IgD-negative memory B cell (primary cell): ENCODE measurements around the gene TCN1. TPM values are rescaled to one million over a fixed set of nuclear protein-coding genes. Genes with fewer than 3 reads are reported as not detected.
"Not testable (repeated sequence)": the region's sequence is repeated elsewhere in the genome, so short reads cannot be mapped to it uniquely, and the experiment has no call there.

Experiments used
- H3K27ac Mint-ChIP-seq, 3 donors: one replicate each; pipeline ENCODE4 v1.8.0; 2020 to 2022; ENCODE audit warnings: mild to moderate bottlenecking in 3 of 3, mixed read lengths in 3 of 3, moderate library complexity in 1 of 3
- H3K27me3 Mint-ChIP-seq: one replicate; pipeline ENCODE4 v1.8.0; 2021; ENCODE audit warnings: mixed read lengths
- H3K36me3 Mint-ChIP-seq: one replicate; pipeline ENCODE4 v1.8.0; 2020; ENCODE audit warnings: mild to moderate bottlenecking, mixed read lengths
- H3K4me1 Mint-ChIP-seq, 3 donors: one replicate each; pipeline ENCODE4 v1.8.0; 2020 to 2022; ENCODE audit warnings: mixed read lengths in 3 of 3, mild to moderate bottlenecking in 1 of 3
- H3K4me3 Mint-ChIP-seq, 4 donors: one replicate each; pipeline ENCODE4 v1.8.0; 2020 to 2022; ENCODE audit warnings: mild to moderate bottlenecking in 4 of 4, mixed read lengths in 4 of 4, moderate library complexity in 3 of 4
- H3K9me3 Mint-ChIP-seq, 3 donors: one replicate each; pipeline ENCODE4 v1.8.0; 2020 to 2021; ENCODE audit warnings: mixed read lengths in 3 of 3, mild to moderate bottlenecking in 1 of 3
- polyA plus RNA-seq: library from polyadenylated mRNA; unstranded; fragments of 300-500 nt; fragmentation: Illumina TruSeq; gene quantifications from one replicate; pipeline ENCODE4 v1.2.3, GENCODE V29; 2021

TCN1 gene
- polyA plus RNA-seq, 1 donor from 2014 or later, result not detected

DNA sequence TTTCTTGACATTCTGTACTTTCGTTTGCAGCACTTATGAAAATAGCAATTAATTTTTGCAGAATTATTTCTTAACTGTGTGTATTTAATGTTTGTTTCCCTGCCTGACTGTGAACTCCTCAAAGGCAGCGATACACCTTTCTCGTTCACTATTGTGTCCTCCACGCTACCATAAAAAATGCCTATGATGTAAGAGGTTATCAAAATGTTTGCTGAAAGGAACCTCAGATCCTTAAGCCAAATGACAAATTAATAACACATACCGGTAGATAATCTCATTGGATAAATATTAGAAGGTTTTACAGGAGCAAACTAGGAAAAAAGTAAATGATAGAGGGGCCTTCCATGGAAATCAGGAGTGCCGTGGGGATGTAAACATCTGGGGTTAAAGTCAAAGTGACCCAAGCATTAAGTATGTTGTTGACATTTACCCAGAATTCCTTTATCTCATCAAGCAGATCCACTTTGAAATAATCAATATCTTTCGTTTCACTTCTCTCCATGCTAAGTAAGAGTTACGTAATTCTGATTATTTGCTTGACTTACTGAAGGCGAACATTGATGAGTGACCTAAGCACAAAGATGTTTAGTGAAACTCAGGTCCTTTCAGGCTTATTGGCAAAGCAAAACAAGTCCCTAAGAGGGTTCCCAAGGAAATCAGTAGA lies 9.7 kb upstream of the TCN1 start:
- Mint-ChIP-seq H3K4me1 (no peaks in the 10 kb centered on the region), H3K27me3 (peaks cover 5% of the 10 kb centered on the region), H3K36me3 (no peaks in the 10 kb centered on the region), H3K27ac (no peak overlapping the region), H3K9me3 (peaks cover 0 to 2% (median 0%) of the 10 kb centered on the region in 3 donors), H3K4me3 (no peak overlapping the region)

DNA sequence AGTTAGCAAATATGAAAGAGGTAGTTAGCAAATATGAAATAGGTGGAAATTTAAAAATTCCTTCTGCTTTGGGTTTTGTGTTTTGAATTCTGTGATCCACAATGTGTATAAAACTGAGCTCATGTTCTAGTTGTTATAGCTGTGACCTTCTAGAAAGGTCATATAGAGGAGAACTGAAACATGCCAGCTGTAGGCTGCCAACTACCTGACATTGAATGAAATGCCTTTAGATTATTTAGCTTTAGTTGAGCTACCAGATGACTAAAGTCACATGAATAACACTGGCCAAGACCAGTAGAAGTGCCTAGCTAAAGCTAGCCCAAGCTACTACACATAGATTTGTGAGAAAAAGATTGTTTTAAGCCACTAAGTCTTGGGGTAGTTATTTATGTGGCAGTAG lies 5.8 kb upstream of the TCN1 start:
- no peaks in the 10 kb centered on the region for H3K36me3 Mint-ChIP-seq
- H3K27ac Mint-ChIP-seq, result peak overlapping the region in 1 of 3 donors; percentile 40
- no peak overlapping the region for H3K4me3 Mint-ChIP-seq
- peaks cover 2 to 10% (median 2%) of the 10 kb centered on the region in 3 donors for H3K9me3 Mint-ChIP-seq
- H3K4me1 Mint-ChIP-seq, result no peaks in the 10 kb centered on the region
- peaks cover 3% of the 10 kb centered on the region for H3K27me3 Mint-ChIP-seq

DNA sequence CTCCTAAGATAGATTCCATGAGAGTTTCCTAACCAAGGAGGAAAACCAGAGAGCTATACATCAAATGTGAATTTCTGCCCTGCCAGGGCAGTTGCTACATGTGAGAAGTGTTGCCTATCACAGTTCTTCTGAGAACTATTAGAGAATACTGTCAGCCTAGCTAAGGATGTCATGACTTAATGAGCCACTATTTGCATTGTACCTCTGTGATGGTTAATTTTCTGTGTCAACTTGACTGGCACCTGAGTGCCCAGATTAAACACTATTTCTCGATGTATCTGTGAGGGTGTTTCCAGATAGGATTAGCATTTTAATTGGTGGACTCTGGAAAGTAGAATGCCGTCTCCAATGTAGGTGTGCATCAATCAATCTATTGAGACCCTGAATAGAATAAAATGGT lies 1.7 kb upstream of the TCN1 start:
- Mint-ChIP-seq H3K36me3 (no peaks in the 10 kb centered on the region), H3K27me3 (peaks cover 8% of the 10 kb centered on the region), H3K27ac (no peak overlapping the region), H3K4me1 (no peaks in the 10 kb centered on the region), H3K4me3 (no peak overlapping the region), H3K9me3 (peaks cover 2 to 10% (median 2%) of the 10 kb centered on the region in 3 donors)

DNA sequence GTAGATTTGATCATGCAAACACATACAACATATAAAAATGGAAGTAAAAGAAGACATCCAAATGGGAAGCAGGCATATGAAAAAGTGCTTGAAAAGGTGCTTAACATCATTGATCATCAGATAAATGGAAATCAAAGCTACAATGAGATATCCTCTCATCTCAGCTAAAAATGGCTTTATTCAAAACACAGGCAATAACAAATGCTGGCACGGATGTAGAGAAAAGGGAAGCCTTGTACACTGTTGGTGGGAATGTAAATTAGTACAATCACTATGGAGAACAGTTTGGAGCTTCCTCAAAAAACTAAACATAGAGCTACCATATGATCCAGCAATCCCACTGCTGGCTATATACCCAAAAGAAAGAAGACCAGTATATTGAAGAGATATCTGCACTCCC lies 549 bp upstream of the TCN1 start:
- Mint-ChIP-seq H3K4me1 (no peaks in the 10 kb centered on the region), H3K27ac (no peak overlapping the region), H3K27me3 (peaks cover 8% of the 10 kb centered on the region), H3K4me3 (no peak overlapping the region), H3K36me3 (no peaks in the 10 kb centered on the region), H3K9me3 (peaks cover 2 to 10% (median 2%) of the 10 kb centered on the region in 3 donors)

DNA sequence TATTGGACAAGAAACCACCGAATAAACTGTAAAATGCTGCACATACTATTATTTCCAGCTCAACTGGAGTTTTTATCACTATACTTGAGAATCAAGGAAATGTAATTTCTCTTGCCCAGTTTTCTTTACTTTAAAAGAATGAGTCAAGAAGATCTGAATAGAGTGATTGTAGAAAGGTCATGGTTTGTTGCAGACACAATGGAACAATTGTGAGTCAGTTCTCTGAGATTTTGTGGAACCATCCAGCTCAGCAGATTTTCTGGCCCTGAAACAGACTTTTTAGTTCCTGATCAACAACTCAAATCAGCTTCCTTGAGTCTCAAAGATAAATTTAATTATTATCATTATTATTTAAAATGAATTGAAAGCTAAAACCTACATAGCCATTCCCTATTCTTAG lies 1.3 kb downstream of the TCN1 start:
- no peak overlapping the region for H3K4me3 Mint-ChIP-seq
- no peaks in the 10 kb centered on the region for H3K36me3 Mint-ChIP-seq
- H3K27ac Mint-ChIP-seq, result no peak overlapping the region
- H3K27me3 Mint-ChIP-seq, result peaks cover 8% of the 10 kb centered on the region
- H3K9me3 Mint-ChIP-seq, result peaks cover 0 to 4% (median 0%) of the 10 kb centered on the region in 3 donors
- H3K4me1 Mint-ChIP-seq, result no peaks in the 10 kb centered on the region

DNA sequence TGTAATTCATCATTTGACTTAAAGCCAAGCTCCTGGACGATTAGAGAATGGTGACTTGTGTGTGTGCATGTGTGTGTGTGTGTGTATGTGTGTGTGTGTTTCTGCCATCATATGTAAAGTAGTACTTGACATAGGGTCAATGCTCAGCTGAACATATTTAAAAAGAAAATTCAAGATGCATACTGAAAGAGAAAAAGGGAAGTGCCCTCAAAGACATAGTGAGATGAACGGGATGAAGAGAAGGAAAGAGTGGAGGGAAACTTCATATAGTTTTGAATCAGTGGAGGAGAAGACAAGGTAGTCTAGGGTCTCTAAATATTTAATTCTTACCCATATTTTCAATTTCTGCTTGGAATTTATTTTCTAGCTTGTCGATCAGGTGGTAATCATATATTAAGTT lies 4.0 kb downstream of the TCN1 start:
- peaks cover 0 to 3% (median 0%) of the 10 kb centered on the region in 3 donors for H3K9me3 Mint-ChIP-seq
- H3K4me3 Mint-ChIP-seq, result no peak overlapping the region
- H3K4me1 Mint-ChIP-seq, result no peaks in the 10 kb centered on the region
- H3K36me3 Mint-ChIP-seq, result no peaks in the 10 kb centered on the region
- no peak overlapping the region for H3K27ac Mint-ChIP-seq
- peaks cover 11% of the 10 kb centered on the region for H3K27me3 Mint-ChIP-seq

DNA sequence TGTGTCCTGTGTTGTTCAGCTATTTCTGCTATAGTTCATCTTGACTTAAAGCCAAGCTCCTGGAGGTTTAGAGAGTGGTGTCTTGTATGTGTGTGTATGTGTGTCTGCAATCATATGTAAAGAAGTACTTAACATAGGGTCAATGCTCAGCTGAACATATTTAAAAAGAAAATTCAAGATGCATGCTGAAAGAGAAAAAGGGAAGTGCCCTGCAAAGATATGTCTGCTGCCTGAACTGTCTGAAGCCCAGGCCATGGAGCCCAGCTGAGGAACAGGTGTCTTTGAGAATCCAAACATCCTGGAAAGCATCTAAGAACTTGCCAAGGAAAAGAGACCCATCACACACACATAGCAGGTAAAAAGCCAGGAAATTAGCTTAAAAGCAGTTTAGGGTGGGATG lies 6.6 kb downstream of the TCN1 start:
- Mint-ChIP-seq H3K4me1 (no peaks in the 10 kb centered on the region), H3K36me3 (peaks cover 2% of the 10 kb centered on the region), H3K27ac (no peak overlapping the region), H3K9me3 (no peaks in the 10 kb centered on the region), H3K27me3 (peaks cover 5% of the 10 kb centered on the region), H3K4me3 (no peak overlapping the region)

DNA sequence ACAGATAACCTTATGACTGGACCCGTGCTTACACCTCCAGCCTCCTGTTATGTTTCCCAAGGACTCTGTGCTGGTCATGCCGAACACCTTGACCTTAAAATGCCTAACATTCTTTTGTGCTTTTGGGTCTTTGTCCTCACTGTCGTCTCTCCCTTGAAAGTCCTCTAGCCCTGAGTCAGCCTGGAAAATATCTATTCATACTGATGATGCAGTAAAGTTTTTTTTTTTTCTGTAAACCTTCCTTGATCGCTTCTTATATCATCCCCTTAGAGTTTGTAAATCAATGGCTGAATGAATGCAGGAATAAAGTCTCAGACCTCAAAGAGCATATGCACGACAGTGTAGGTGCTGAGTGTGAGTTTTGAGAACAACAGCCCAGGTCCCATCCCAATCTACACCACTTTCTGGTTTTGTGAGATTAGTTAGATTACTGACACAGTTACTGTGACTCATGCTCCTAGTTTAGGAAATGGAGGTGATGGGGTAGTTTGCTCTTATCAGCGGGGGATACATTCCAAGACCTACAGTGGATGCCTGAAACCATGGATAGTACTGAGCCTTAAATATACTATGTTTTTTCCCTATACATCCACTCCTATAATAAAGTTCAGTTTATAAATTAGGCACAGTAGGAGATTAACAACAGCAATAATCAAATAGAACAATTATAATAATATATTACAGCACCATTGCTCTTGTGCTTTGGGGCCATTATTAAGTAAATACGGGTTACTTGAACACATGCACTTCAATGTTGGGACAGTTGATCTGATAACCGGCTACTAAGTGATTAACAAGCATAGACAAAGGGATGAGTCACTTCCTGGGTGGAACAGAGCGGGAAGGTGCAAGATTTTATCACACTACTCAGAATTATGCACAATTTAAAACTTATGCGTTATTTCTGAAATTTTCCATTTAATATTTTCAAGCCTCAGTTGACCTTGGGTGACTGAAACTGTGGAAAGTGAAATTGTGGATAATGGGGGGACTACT lies 8.6 kb downstream of the TCN1 start:
- no peak overlapping the region for H3K27ac Mint-ChIP-seq
- H3K27me3 Mint-ChIP-seq, result peaks cover 7% of the 10 kb centered on the region
- H3K4me3 Mint-ChIP-seq, result no peak overlapping the region
- H3K36me3 Mint-ChIP-seq, result peaks cover 2% of the 10 kb centered on the region
- H3K4me1 Mint-ChIP-seq, result no peaks in the 10 kb centered on the region
- no peaks in the 10 kb centered on the region for H3K9me3 Mint-ChIP-seq

DNA sequence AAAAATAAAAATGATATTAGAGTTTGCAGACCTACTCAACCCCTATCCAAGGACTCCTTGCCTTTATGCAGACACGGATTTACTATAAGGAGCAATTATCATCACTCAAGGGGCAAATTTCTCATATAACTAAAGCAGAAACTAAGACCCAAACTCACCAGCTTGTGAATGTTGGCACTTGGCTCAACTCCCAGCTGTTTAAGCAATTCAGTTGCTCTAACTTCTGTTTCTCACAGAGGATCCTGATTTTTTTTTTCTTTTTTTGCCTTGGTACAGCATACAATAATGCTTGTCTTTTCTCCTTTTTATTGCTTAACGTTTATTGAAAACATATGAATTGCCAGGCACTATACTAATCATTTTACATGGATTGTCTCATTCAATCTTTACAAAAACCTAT lies 11.4 kb downstream of the TCN1 start:
- H3K36me3 Mint-ChIP-seq, result peaks cover 2% of the 10 kb centered on the region
- H3K9me3 Mint-ChIP-seq, result peaks cover 0 to 3% (median 0%) of the 10 kb centered on the region in 3 donors
- peak overlapping the region in 1 of 3 donors; percentile 29 for H3K27ac Mint-ChIP-seq
- no peak overlapping the region for H3K4me3 Mint-ChIP-seq
- H3K27me3 Mint-ChIP-seq, result peaks cover 9% of the 10 kb centered on the region
- no peaks in the 10 kb centered on the region for H3K4me1 Mint-ChIP-seq

DNA sequence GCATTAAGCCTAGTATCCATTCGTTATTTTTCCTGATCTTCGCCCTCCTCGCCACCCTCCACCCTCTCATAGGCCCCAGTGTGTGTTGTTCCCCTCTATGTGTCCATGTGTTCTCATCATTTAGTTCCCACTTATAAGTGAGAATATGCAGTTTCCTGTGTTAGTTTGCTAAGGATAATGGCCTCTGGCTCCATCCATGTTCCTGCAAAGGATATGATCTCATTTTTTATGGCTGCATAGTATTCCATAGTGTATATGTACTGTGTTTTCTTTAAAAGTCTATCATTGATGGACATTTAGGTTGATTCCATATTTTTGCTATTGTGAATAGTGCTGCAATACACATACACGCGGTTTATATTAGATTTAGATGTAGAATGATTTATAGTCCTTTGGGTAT lies 14.9 kb downstream of the TCN1 start:
- H3K27me3 Mint-ChIP-seq, H3K4me1 Mint-ChIP-seq, H3K9me3 Mint-ChIP-seq, H3K36me3 Mint-ChIP-seq, H3K27ac Mint-ChIP-seq: not testable (repeated sequence)
- H3K4me3 Mint-ChIP-seq, result peak overlapping the region in 1 of 4 donors; percentile 43

DNA sequence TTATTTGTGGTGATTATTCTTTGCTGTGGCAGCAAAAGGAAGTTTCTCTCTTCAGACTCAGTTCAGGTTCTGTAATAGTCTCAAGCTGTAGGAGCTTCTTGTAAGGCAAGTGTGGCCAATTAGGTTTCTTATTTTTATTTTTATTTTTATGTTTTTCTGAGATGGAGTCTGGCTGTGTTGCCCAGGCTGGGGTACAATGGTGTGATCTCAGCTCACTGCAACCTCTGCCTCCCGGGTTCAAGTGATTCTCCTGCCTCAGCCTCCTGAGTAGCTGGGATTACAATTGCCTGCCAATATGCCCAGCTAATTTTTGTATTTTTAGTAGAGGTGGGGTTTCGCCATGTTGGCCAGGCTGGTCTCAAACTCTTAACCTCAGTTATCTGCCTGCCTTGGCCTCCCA lies 16.7 kb downstream of the TCN1 start:
- H3K27ac Mint-ChIP-seq, H3K27me3 Mint-ChIP-seq, H3K4me1 Mint-ChIP-seq, H3K36me3 Mint-ChIP-seq, H3K4me3 Mint-ChIP-seq, H3K9me3 Mint-ChIP-seq: not testable (repeated sequence)

DNA sequence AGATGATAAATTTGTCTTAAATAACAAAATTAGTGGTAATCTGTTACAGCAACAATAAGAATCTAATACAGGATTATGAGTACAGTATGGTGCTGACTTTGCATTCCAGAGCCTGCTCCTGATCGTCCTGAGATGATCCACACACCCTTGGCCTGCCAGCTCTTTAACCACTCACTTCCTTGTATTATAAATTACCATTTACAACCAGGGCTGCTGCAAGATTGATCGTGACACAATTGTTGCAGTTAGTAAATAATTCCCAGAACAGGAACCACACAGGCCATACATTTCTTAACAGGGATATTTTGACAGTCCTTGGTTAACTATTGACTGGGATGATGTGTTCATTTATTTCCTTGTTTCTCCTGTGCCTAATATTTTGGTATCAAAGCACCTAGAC lies 17.2 kb downstream of the TCN1 start:
- H3K9me3 Mint-ChIP-seq, result peaks cover 0 to 4% (median 3%) of the 10 kb centered on the region in 3 donors
- no peak overlapping the region for H3K27ac Mint-ChIP-seq
- no peaks in the 10 kb centered on the region for H3K4me1 Mint-ChIP-seq
- no peaks in the 10 kb centered on the region for H3K36me3 Mint-ChIP-seq
- H3K4me3 Mint-ChIP-seq, result no peak overlapping the region
- peaks cover 6% of the 10 kb centered on the region for H3K27me3 Mint-ChIP-seq

DNA sequence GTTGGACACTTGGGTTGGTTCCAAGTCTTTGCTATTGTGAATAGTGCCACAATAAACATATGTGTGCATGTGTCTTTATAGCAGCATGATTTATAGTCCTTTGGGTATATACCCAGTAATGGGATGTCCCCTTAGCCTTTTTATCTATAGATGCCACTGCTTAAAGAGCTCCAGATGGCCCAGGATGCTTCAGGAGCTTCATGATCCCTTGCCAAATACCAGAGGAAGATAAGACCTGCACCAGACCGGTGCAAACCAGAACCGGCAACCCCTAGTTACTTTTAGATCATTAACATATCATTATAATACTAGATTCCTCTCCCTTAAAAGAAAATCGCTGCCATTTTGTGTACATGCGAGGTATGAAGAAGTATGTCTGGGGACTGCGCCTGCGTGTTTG lies 17.8 kb downstream of the TCN1 start:
- not testable (repeated sequence) for H3K27me3 Mint-ChIP-seq, H3K36me3 Mint-ChIP-seq, H3K4me3 Mint-ChIP-seq, H3K9me3 Mint-ChIP-seq, H3K4me1 Mint-ChIP-seq, H3K27ac Mint-ChIP-seq

DNA sequence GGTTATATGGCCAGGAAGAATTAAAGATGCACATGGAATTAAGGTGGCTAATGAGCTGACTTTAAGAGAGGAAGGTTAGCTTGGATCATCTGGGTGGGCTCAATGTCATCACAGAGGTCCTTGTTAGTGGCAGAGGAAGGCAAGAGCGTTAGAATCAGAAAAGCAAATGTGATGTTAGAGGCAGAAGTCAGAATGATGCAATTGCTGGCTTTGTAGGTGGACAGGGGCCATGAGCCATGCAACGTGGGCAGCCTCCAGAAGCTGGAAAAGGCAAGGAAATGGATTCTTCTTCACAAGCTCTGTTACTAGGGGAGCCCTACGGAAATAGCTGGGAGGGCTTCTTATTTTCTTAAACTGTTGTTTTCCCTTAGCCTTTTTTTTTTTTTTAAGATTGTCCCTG lies 18.7 kb downstream of the TCN1 start:
- H3K36me3 Mint-ChIP-seq, result no peaks in the 10 kb centered on the region
- no peak overlapping the region for H3K4me3 Mint-ChIP-seq
- no peak overlapping the region for H3K27ac Mint-ChIP-seq
- peaks cover 0 to 4% (median 3%) of the 10 kb centered on the region in 3 donors for H3K9me3 Mint-ChIP-seq
- H3K27me3 Mint-ChIP-seq, result peaks cover 3% of the 10 kb centered on the region
- H3K4me1 Mint-ChIP-seq, result no peaks in the 10 kb centered on the region

DNA sequence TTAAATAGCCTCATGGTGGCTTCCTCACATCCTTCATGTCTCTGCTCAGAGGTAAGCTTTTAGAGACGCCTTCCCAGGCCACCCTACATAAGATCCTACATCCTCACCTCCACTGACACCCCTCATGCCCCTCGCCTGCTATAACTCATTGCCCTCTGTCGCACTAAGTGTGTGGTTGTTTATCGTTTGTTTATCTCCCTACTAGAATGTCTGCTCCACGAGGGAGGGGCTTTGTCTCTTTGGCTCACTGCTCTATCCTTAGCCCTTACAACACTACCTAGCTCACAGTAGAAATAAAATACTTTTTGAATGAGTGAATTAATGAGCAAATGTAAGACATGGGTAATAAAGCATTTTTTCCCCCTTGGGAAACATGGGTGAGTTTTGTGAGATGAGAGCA lies 19.7 kb downstream of the TCN1 start:
- H3K27ac Mint-ChIP-seq, result peak overlapping the region in 1 of 3 donors; percentile 77
- H3K27me3 Mint-ChIP-seq, result peaks cover 2% of the 10 kb centered on the region
- peaks cover 0 to 4% (median 3%) of the 10 kb centered on the region in 3 donors for H3K9me3 Mint-ChIP-seq
- no peaks in the 10 kb centered on the region for H3K4me1 Mint-ChIP-seq
- H3K36me3 Mint-ChIP-seq, result no peaks in the 10 kb centered on the region
- no peak overlapping the region for H3K4me3 Mint-ChIP-seq

DNA sequence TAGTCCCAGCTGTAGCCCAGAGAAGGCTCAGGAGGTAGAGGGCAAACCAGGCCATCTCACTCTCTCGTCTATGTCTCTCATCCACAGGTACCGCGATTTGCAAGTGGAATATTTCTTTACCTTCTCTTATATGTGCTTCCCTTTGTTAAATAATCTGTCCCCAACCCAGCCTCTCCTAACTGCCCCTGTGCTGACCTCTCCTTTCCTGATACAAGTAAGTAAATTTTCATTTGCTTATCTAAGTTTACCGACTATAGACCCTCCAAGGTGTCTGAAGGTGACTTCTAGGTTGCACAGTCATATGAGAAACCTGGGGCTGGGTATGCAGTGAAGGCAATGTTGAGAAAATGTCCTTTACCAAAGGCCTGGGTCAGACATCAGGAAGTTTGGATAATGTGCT lies 20.9 kb downstream of the TCN1 start, which contains the start of gene CBLIF:
CBLIF (minus strand) TSS at position 101 of the 400 bp plus-strand sequence; CDS start at position 55, 46 bp downstream.
- no peak within 1 kb of the TSS for H3K27ac Mint-ChIP-seq
- H3K36me3 Mint-ChIP-seq, result no peaks in the 10 kb centered on the region
- peaks cover 2% of the 10 kb centered on the region for H3K27me3 Mint-ChIP-seq
- peaks cover 0 to 4% (median 0%) of the 10 kb centered on the region in 3 donors for H3K9me3 Mint-ChIP-seq
- no peaks in the 10 kb centered on the region for H3K4me1 Mint-ChIP-seq
- H3K4me3 Mint-ChIP-seq, result no peak within 1 kb of the TSS
